Measurements from ENCODE around the gene TACC2. TPM values are rescaled to one million over a fixed set of nuclear protein-coding genes. Genes with fewer than 3 reads are reported as not detected.
"Not testable (repeated sequence)": the region's sequence is repeated elsewhere in the genome, so short reads cannot be mapped to it uniquely, and the experiment has no call there.

The TACC2 gene
- total RNA-seq, 3 donors from 2014 or later = 26.1 to 30.5 (median 28.5) TPM

DNA sequence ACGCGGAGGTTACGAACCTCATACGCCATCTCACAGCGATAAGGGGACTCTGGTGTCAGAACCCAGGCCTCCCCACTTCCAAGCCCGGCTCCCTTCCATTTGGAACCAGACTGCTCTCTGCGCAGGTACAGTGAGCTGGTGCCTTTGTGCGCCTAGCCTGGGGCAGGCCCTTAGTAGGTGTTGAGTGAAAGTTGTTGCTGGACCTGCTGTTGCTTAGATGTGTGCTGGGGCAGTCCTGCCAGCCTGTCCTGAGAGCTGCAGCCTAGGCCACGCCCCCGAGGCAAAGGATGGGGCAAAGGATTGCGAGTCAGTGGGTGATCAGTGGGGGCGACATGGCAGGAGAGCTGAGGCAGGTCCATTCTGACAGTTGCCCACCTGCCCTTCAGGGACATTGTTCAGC lies 209.7 kb downstream of the TACC2 start:
- intact Hi-C loops (cut with DNase I; ENCODE audit: low total_unique reads) = no loop called here

GRCh38 chr10:122199070-122199469 lies 210.1 kb downstream of the TACC2 start:
- H3K4me3 ChIP-seq = no peak overlapping the region
- H3K4me1 ChIP-seq = no peaks in the 10 kb centered on the region
- no peak for DNase-seq (ENCODE audit: low spot score in 2 of 2)
- no peaks in the 10 kb centered on the region for H3K27me3 ChIP-seq
- TF ChIP-seq CTCF (IDR thresholded peaks at IDR 0.05) = no peak
- no peak for TF ChIP-seq POLR2A (IDR thresholded peaks at IDR 0.05)
- TF ChIP-seq POLR2AphosphoS5 (IDR thresholded peaks at IDR 0.05) = no peak
- H3K9me3 ChIP-seq = no peaks in the 10 kb centered on the region
- no peaks in the 10 kb centered on the region for H3K36me3 ChIP-seq
- intact Hi-C loops (cut with DNase I; ENCODE audit: low total_unique reads) = no loop called here
- H3K27ac ChIP-seq = no peak overlapping the region

More for the DNA sequence above, 209.7 kb downstream of the TACC2 start:
- Histone ChIP-seq H3K36me3 (no peaks in the 10 kb centered on the region), H3K4me1 (no peaks in the 10 kb centered on the region), H3K9me3 (no peaks in the 10 kb centered on the region), H3K27ac (no peak overlapping the region), H3K27me3 (no peaks in the 10 kb centered on the region), H3K4me3 (no peak overlapping the region)
- TF ChIP-seq CTCF (IDR thresholded peaks at IDR 0.05) (no peak), POLR2AphosphoS5 (IDR thresholded peaks at IDR 0.05) (no peak), POLR2A (IDR thresholded peaks at IDR 0.05) (no peak)
- no peak for DNase-seq (ENCODE audit: low spot score in 2 of 2)

DNA sequence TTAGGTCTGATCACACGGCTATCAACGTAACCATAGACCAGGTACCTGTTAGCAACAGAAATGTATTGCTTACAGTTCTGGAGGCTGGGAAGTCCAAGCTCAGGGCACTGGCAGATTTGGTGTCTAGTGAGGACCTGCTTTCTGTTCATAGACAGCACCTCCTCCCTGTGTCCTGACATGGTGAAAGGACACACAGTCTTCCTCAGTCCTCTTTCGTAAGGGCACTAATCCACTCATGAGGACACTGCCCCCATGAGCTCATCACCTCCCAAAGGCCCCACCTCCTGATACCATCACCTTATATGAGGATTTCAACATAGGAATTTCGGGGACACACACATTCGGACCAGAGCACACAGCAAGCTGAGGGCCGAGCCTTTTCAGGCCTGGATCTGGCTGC lies 210.7 kb downstream of the TACC2 start:
- no peak overlapping the region for H3K27ac ChIP-seq
- TF ChIP-seq POLR2AphosphoS5 (IDR thresholded peaks at IDR 0.05) (no peak), CTCF (IDR thresholded peaks at IDR 0.05) (no peak)
- H3K9me3 ChIP-seq = no peaks in the 10 kb centered on the region
- no peaks in the 10 kb centered on the region for H3K4me1 ChIP-seq
- no peaks in the 10 kb centered on the region for H3K27me3 ChIP-seq
- intact Hi-C loops (cut with DNase I; ENCODE audit: low total_unique reads) = no loop called here
- no peak for DNase-seq (ENCODE audit: low spot score in 2 of 2)
- H3K4me3 ChIP-seq = no peak overlapping the region
- no peaks in the 10 kb centered on the region for H3K36me3 ChIP-seq

GRCh38 chr10:122201401-122201800 lies 212.4 kb downstream of the TACC2 start:
- intact Hi-C loops (cut with DNase I; ENCODE audit: low total_unique reads) = no loop called here
- Histone ChIP-seq H3K36me3 (no peaks in the 10 kb centered on the region), H3K27me3 (no peaks in the 10 kb centered on the region), H3K4me1 (no peaks in the 10 kb centered on the region), H3K4me3 (no peak overlapping the region), H3K27ac (no peak overlapping the region), H3K9me3 (no peaks in the 10 kb centered on the region)
- DNase-seq (ENCODE audit: low spot score in 2 of 2) = no peak
- no peak for TF ChIP-seq POLR2AphosphoS5 (IDR thresholded peaks at IDR 0.05)
- no peak for TF ChIP-seq CTCF (IDR thresholded peaks at IDR 0.05)
- TF ChIP-seq POLR2A (IDR thresholded peaks at IDR 0.05) = no peak

- DNase-seq (ENCODE audit: low spot score in 2 of 2); H3K4me3 ChIP-seq; H3K4me1 ChIP-seq; intact Hi-C loops (cut with DNase I; ENCODE audit: low total_unique reads); H3K9me3 ChIP-seq; H3K27me3 ChIP-seq; H3K36me3 ChIP-seq; H3K27ac ChIP-seq: not testable (repeated sequence)
Observed at GRCh38 chr10:122203180-122203579, 214.2 kb downstream of the TACC2 start.
